NOMO-1 (cell line): ENCODE measurements around the gene CDC14A.
"Not testable (repeated sequence)": the region's sequence is repeated elsewhere in the genome, so short reads cannot be mapped to it uniquely, and the experiment has no call there.

ENCODE experiments used
- DNase-seq, 2 experiments: peaks; one replicate each; lab custom pipeline; 2025; ENCODE audit not compliant: unreplicated experiment in 2 of 2; lab: John Stamatoyannopoulos, UW

CDC14A gene

DNA sequence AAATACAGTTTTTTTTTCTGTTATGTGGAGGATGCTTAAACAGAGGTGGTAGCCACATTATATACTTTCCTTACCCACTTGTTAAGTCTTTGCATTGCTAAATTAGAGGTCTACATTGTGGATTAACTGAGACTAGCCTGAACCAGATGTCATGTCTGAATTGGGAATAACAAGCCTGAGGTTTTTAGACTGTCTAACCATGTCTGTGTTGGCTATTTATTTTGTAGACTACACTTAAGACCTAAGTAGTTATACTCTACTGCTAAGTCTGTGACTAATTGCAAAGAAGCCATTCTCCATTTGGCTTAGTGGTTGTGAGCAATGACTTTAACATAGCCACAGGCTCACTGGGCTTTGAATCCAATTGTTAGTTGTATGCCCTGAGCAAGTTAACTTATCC, 45.4 kb downstream of the CDC14A start:
- DNase-seq: no peak

DNA sequence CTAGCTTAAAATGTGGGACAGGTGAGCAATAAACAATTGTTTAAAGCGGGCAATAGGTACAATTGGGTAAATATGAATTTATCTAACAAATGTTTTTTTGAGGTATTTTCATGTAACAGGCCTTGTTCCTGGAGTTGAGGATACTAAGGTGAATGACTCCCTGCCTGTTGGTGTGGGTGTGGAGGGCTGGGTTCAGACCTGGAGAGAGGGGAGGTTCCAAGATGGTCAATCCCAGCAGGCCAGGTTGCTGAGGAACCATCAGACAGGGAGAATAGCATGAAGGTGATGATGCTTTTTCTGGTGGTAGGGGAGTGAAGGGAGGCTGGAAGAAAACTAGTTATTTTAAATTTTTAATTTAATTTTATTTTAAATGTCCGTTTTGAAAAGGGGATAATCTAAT, 46.3 kb downstream of the CDC14A start:
- DNase-seq: no peak

GRCh38 chr1:100400404-100400803, 48.1 kb downstream of the CDC14A start:
- peak; percentile 78 to 90 for DNase-seq

DNA sequence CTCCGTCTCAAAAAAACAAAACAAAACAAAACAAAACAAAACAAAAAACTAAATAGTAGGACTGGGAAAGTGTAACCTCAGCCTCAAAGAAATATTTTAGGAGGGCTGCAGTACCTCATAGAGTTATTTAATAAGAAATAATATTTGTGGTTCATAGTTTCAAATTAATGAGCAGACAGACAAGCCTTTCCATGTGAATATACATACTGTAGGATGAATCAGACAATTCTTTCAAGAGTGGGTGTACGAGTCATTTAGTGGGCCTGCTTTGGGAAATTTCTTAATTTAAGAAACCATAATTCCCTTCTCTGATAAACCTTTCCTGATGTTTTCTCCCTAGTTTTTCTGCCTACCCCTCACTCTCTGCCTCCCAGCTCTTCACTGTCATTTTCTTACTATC, 52.5 kb downstream of the CDC14A start:
- no peak for DNase-seq

- not testable (repeated sequence) for DNase-seq
These were observed 53.6 kb downstream of the CDC14A start for GRCh38 chr1:100405902-100406301.

DNA sequence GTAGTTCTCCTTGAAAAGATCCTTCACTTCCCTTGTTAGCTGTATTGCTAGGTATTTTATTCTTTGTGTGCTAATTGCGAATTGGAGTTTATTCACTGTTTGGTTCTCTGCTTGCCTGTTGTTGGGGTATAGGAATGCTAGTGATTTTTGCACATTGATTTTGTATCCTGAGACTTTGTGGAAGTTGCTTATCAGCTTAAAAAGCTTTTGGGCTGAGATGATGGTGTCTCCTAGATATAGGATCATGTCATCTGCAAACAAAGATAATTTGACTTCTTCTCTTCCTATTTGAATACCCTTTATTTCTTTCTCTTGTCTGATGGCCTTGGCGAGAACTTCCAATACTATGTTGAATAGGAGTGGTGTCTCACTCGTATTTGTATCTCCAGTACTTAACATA, 55.1 kb downstream of the CDC14A start:
- DNase-seq: not testable (repeated sequence)

DNA sequence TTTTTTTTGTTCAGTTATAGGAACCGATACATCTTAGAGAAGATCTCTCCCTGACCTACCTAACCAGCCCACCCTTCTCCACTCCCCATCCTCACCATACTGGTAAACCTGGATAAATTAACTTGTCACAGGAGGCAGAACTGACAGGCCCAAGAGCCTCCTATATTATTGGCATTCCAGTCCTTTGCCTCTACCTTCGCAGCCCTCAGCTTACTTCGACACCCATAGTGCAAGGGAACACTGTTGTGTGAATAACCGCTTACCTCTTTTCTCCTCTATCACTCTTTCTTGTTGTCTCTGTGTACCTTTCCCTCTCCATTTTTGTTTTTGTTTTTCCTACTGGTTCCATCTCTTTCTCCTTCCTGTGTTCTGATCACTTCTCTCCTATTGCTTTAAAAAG, 58.7 kb downstream of the CDC14A start:
- no peak for DNase-seq

- DNase-seq: no peak
These were observed 59.3 kb downstream of the CDC14A start for GRCh38 chr1:100411574-100411973.

- no peak for DNase-seq
These were observed 60.7 kb downstream of the CDC14A start for GRCh38 chr1:100413035-100413434.

GRCh38 chr1:100414693-100415497, 62.6 kb downstream of the CDC14A start:
- peak; percentile 50 to 75 for DNase-seq

- DNase-seq: no peak
These were observed 63.1 kb downstream of the CDC14A start for GRCh38 chr1:100415498-100415778.

DNA sequence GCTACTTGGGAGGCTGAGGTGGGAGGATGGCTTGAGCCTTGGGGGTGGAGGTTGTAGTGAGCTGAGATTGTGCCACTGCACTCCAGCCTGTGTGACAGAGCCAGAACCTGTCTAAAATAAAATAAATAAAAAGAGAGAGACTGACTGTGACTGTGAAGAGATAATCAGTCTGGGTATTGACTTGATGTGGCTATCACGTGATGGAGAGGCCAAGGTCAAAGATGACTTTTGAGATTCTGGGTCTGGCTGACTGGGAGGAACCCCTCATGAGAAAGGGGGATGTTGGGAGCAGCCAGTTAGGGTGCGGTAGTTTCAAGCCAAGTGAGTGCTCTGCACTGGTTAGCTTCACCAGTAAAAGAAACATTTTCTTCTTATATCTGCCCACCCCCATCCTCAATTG, 66.8 kb downstream of the CDC14A start:
- DNase-seq: no peak

- no peak for DNase-seq
These were observed 69.8 kb downstream of the CDC14A start for GRCh38 chr1:100422065-100422464.

- no peak for DNase-seq
These were observed 71.6 kb downstream of the CDC14A start for GRCh38 chr1:100423832-100424337.

DNA sequence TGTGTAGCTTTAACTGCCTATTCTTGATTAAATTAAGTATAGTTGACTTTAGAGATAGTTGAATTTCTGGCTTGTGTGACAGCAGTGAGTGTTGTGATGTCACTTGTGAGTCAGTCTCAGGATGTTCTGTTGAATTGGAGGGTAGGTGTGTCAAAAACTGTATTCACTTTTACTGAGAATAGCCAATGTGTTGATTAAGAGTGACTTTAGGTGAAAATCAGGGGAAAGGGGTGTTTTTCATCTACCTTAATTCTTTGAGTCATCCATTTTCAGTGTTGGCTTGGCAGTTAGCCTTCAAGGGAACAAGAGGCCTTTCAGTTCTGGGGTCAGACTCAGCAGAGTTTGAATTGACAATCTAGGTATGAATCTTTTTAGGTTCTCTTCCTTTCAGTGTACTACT, 75.9 kb downstream of the CDC14A start:
- no peak for DNase-seq

DNA sequence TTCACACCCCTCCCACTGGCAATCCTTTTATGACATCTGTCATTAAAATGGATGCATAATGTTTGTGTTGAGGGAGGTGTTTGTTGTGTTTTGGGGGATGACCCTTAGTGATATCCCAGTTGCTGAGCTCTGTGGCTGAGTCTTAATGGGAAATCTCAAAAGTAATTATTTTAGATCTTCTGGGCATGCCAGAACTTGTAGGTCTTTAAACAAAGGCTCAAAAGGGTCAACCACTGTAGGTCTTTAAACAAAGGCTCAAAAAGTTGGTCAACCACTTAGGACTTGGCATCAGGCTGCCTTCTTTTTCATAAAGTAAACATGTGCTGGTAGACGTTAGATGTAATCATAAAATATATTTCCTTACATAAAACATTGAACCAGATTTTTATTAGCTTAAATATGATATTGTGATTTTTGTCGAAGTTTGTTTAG, 78.0 kb downstream of the CDC14A start:
- DNase-seq: no peak

DNA sequence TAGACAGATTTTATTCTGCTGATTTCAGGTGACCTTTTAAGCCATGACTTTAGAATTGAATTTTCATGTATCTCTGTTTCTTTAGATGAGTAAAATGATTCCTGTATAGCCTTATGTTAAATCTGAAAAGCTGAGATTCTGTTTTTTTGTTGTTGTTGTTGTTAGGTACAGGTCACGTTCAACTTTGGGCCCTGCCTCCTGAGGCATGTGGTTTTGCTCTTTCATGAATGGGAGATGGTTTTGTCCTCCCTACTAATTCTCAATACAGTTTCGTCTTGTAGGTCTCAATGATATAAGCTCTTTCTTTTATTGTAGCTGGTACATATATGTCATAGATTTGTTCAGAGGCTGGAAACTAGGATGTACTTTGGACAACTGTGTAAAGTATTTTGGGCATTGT, 79.6 kb downstream of the CDC14A start:
- no peak for DNase-seq

DNA sequence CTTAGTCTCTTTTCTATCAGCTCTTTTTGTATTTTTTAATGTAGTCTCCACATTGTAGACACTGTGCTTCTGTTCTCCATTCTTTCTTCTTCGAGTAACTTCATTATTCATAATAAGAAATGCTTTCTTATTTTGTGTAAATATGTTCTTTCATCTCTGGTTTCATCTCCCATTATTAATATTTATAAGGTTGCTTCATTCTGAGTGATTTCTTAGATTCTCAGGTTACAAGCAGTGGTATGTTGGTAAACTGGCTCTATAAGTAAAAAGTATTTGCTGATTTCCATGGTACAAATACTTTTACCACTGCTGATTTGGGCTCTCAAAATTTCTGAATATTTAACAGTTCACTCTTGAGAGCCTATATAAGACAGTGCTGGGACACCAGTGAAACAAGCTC, 81.3 kb downstream of the CDC14A start:
- no peak for DNase-seq

GRCh38 chr1:100434831-100435230, 82.5 kb downstream of the CDC14A start:
- no peak for DNase-seq

DNA sequence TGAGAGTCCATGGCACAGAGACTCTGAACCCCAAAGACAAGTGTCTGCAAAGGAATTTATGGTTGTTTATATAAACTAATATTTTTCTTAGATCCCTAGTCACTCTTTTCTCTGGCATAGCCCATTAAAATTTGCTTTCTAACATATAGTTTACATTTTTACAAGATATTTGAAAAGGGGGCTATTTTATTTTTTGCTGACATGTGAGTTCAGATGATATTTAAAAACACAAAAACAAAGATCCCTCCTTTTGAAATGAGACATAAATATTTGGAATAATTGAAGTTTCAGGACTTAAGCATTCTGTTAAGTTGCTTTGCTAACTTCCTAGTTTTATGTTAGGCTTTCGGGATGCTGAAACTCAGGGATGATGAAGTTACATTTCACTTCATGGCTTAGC, 86.1 kb downstream of the CDC14A start:
- no peak for DNase-seq

DNA sequence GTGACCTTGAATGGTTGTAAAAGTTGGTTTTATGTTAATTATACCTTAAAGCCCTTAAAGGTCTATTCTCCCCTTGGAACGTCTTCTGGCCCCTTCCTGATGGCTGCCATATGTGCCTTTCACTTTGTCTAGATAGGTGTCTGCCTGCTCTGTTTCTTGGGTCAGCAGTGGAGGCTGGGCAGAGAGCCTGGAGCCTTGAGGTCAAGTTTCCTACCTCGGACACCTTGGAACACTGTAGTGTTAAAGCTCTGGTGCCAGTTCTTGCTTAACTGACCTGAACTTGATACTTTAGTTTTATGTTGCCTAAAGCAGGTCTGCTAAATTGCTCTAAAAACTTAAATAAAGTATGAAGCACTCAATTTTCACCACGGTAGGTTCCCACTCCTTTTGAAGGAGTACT, 86.5 kb downstream of the CDC14A start:
- no peak for DNase-seq

DNA sequence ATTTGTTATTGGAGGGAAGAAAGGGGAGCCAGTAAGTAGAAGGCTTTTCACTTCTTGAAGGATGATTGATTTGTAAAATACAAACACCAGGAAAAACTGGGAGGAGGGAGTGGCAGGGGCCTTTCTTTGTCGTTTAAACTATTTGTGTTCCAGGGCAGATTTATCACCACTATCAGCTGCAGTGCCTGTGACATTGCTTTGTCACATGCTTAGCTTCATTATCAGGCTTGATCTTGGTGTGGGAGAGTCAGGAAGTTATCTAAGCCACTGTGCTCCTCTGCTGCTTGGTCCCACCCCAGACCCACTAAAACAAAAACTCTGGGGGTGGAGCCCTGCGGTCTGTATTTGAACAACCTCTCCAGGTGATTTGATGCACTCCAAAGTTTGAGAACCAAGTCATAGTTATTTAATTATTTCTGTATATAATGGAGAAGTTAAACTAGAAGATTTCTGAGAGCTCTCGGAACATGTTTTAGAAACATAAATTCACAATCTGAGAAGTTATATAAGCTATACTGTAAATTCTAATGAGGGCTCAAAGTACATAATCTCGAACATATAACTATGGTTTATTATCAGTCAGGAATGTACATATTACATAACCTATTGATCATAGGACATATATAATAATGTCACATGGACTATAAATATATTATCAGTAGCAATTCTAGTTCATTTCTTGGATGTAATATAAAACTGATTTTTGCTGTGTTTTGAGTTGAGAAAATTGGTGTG, 87.9 kb downstream of the CDC14A start:
- no peak for DNase-seq
